HCT116 (cell line): ENCODE data around the gene FOXA1. TPM values are rescaled to one million over a fixed set of nuclear protein-coding genes. Genes with fewer than 3 reads are reported as not detected.
A peak's percentile ranks its signal among the peaks of the same experiment; 100 is the strongest.

Source experiments
- ATAC-seq: fragments of 200-7000 bp; cut with Tn5 transposase; 2 replicates; pipeline ENCODE4 v1.9.1; 2020; ENCODE audit warnings: mild to moderate bottlenecking, moderate library complexity
- BruUV-seq: library from RNA; stranded (reverse); fragments of 400-500 nt; replicated peaks from 2 replicates; lab custom pipeline; 2021; lab: Mats Ljungman, UMichigan
- CTCF ChIA-PET: fragments of 300-600 bp; sonication (Branson Sonifier 250); formaldehyde crosslinking; loops from one replicate; lab custom pipeline; 2021; ENCODE audit warnings: antibody characterized with exemption; lab: Charles Lee
- POLR2A ChIA-PET: fragments of 300-600, 350-600 bp; sonication (Branson Sonifier 250); formaldehyde crosslinking; loops from one replicate; lab custom pipeline; 2021; ENCODE audit warnings: antibody characterized with exemption; lab: Charles Lee
- RAD21 ChIA-PET, 2 experiments: fragments of 300-600 bp; sonication (Branson Sonifier 250); formaldehyde crosslinking; loops; one replicate each; lab custom pipeline; 2023; ENCODE audit warnings: low total read pairs in 2 of 2; ENCODE audit not compliant: uncharacterized antibody in 2 of 2, unreplicated experiment in 2 of 2, low non-redundant PET in 1 of 2; lab: Charles Lee
- DNase-seq: peaks from one replicate; pipeline ENCODE4 v3.0.0-alpha.2; 2010; ENCODE audit warnings: low read depth, low spot score
- H2AFZ ChIP-seq: fragments of 200-600 bp; shearing (Covaris generic), sonication (generic); 2 replicates; pipeline ENCODE4 v1.6.1; 2017; ENCODE audit warnings: low read depth, mixed run types, mixed read lengths, antibody characterized with exemption, low read length; ENCODE audit not compliant: poor library complexity, severe bottlenecking
- H3K27ac ChIP-seq: 2 replicates; pipeline ENCODE4 v1.5.1; 2012; ENCODE audit warnings: low read depth, low read length
- H3K27me3 ChIP-seq: fragments of 200-600 bp; sonication (generic); 2 replicates; pipeline ENCODE4 v1.6.1; 2016; ENCODE audit warnings: mixed run types, low read length, mixed read lengths; ENCODE audit not compliant: insufficient read depth
- H3K36me3 ChIP-seq, 2 experiments: fragments of 200-500 bp in 1 of 2; fragments of 200-600 bp in 1 of 2; sonication (Bioruptor generic) in 1 of 2; sonication (generic) in 1 of 2; 2 replicates each; pipeline versions ENCODE4 v1.5.1 to v1.6.1; 2014 to 2016; ENCODE audit warnings: low read length in 2 of 2, inconsistent platforms in 1 of 2, mixed read lengths in 1 of 2, mixed run types in 1 of 2; ENCODE audit not compliant: insufficient read depth in 2 of 2, control insufficient read depth in 1 of 2
- H3K4me1 ChIP-seq, 2 experiments: fragments of 200-600 bp in 1 of 2; sonication (generic) in 1 of 2; 2 replicates each; pipeline versions ENCODE4 v1.5.1 to v1.6.1; 2012 to 2017; ENCODE audit warnings: low read length in 2 of 2, inconsistent platforms in 1 of 2, mild to moderate bottlenecking in 1 of 2, mixed read lengths in 1 of 2, mixed run types in 1 of 2, moderate library complexity in 1 of 2; ENCODE audit not compliant: insufficient read depth in 2 of 2, control insufficient read depth in 1 of 2
- H3K4me2 ChIP-seq: fragments of 200-600 bp; sonication (generic); 2 replicates; pipeline ENCODE4 v1.6.1; 2017; ENCODE audit warnings: mixed run types, low read length, mixed read lengths
- H3K4me3 ChIP-seq, 2 experiments: fragments of 200-600 bp in 1 of 2; sonication (generic) in 1 of 2; replicated peaks in 1 of 2; 2 replicates each; pipeline ENCODE4 v1.5.1; 2011 to 2016; ENCODE audit warnings: low read length in 2 of 2, control low read depth in 1 of 2, low read depth in 1 of 2, mild to moderate bottlenecking in 1 of 2, mixed read lengths in 1 of 2, mixed run types in 1 of 2
- H3K79me2 ChIP-seq: fragments of 200-600 bp; sonication (generic); 2 replicates; pipeline ENCODE4 v1.6.1; 2017; ENCODE audit warnings: mild to moderate bottlenecking, mixed run types, low read length, moderate library complexity, mixed read lengths; ENCODE audit not compliant: insufficient read depth
- H3K9ac ChIP-seq: fragments of 200-600 bp; sonication (generic); 2 replicates; pipeline ENCODE4 v1.6.1; 2016; ENCODE audit warnings: low read length, mixed read lengths
- H3K9me2 ChIP-seq: fragments of 200-600 bp; sonication (generic), shearing (Covaris generic); 2 replicates; pipeline ENCODE4 v1.6.1; 2017; ENCODE audit warnings: mixed run types, mild to moderate bottlenecking, moderate library complexity; ENCODE audit not compliant: insufficient read depth
- H3K9me3 ChIP-seq, 2 experiments: fragments of 200-500 bp in 1 of 2; fragments of 200-600 bp in 1 of 2; sonication (Bioruptor generic) in 1 of 2; sonication (generic) in 1 of 2; 2 replicates each; pipeline ENCODE4 v1.6.1; 2014 to 2017; ENCODE audit warnings: low read length in 2 of 2, mixed read lengths in 2 of 2, inconsistent platforms in 1 of 2, low read depth in 1 of 2, mild to moderate bottlenecking in 1 of 2, mixed run types in 1 of 2, moderate library complexity in 1 of 2; ENCODE audit not compliant: control insufficient read depth in 1 of 2, insufficient read depth in 1 of 2
- H4K20me1 ChIP-seq: fragments of 200-600 bp; sonication (generic), shearing (Covaris generic); 2 replicates; pipeline ENCODE4 v1.6.1; 2017; ENCODE audit warnings: mixed run types, mild to moderate bottlenecking, moderate library complexity; ENCODE audit not compliant: insufficient read depth
- ATF3 ChIP-seq: IDR thresholded peaks from 2 replicates; pipeline ENCODE4 v1.6.1; 2012
- CTCF ChIP-seq, 3 experiments: fragments of 200-600 bp in 1 of 3; sonication (generic) in 1 of 3; IDR thresholded peaks in 2 of 3; conservative IDR thresholded peaks in 1 of 3; 2 replicates each; pipeline ENCODE4 v1.5.1; 2012 to 2017; ENCODE audit warnings: low read depth in 2 of 3, low read length in 2 of 3, antibody characterized with exemption in 1 of 3, borderline replicate concordance in 1 of 3, control low read depth in 1 of 3, mild to moderate bottlenecking in 1 of 3, mixed read lengths in 1 of 3, mixed run types in 1 of 3, moderate library complexity in 1 of 3; ENCODE audit not compliant: insufficient read depth in 1 of 3
- POLR2A ChIP-seq: IDR thresholded peaks from 2 replicates; pipeline ENCODE4 v1.7.0; 2011; ENCODE audit warnings: borderline replicate concordance; ENCODE audit not compliant: insufficient read depth, insufficient read length; ENCODE audit errors: extremely low read depth
- RAD21 ChIP-seq: IDR thresholded peaks from 2 replicates; pipeline ENCODE4 v1.6.1; 2012; ENCODE audit warnings: low read depth, mild to moderate bottlenecking
- intact Hi-C: fragments of 100-400 bp; cut with micrococcal nuclease; formaldehyde crosslinking; loops from 2 replicates; pipeline ENCODE4 v1.10.0; 2022
- total RNA-seq: library from RNA; stranded (reverse); gene quantifications from one replicate; pipeline ENCODE4 v1.2.1, GENCODE V29; 2021; ENCODE audit not compliant: unreplicated experiment

FOXA1 gene
- total RNA-seq, 1 experiment from 2014 or later = 1.3 TPM

GRCh38 chr14:37585101-37585511, 9.9 kb downstream of the FOXA1 start:
- intact Hi-C loops = no loop called here
- Histone ChIP-seq H3K27me3 (no peaks in the 10 kb centered on the region), H3K4me3 (no peak overlapping the region), H3K27ac (no peak overlapping the region), H4K20me1 (no peaks in the 10 kb centered on the region), H3K9ac (no peak overlapping the region), H3K4me2 (no peak overlapping the region), H3K9me3 (no peaks in the 10 kb centered on the region), H3K9me2 (no peaks in the 10 kb centered on the region), H2AFZ (no peak overlapping the region), H3K4me1 (peaks cover 5 to 26% of the 10 kb centered on the region in 2 experiments), H3K36me3 (no peaks in the 10 kb centered on the region), H3K79me2 (no peaks in the 10 kb centered on the region)
- ATAC-seq = no peak
- no peak for TF ChIP-seq POLR2A
- BruUV-seq = no TSS peak
- ChIA-PET RAD21 (no interaction called here), POLR2A (no interaction called here), CTCF (no interaction called here)
- DNase-seq = no peak

GRCh38 chr14:37584211-37585100, 10.6 kb downstream of the FOXA1 start:
- Histone ChIP-seq H3K27me3 (no peaks in the 10 kb centered on the region), H3K79me2 (no peaks in the 10 kb centered on the region), H3K9me2 (no peaks in the 10 kb centered on the region), H3K27ac (no peak overlapping the region), H3K4me3 (peak overlapping the region in 1 of 2 experiments; percentile 69; a peak in 2 of 4 replicates), H3K36me3 (no peaks in the 10 kb centered on the region), H3K9ac (0 out of 2 replicates have a peak overlapping the region, but pooled peaks have one; percentile 53), H3K4me1 (peaks cover 5 to 26% of the 10 kb centered on the region in 2 experiments), H3K4me2 (peak overlapping the region; percentile 93), H4K20me1 (no peaks in the 10 kb centered on the region), H2AFZ (peak overlapping the region; percentile 82), H3K9me3 (no peaks in the 10 kb centered on the region)
- no TSS peak for BruUV-seq
- ChIA-PET RAD21 (no interaction called here), CTCF (no interaction called here), POLR2A (no interaction called here)
- TF ChIP-seq CTCF (IDR thresholded peaks at IDR 0.05 in 2 of 3, conservative IDR thresholded peaks at IDR 0.05 in 1 of 3; ENCODE audit: borderline replicate concordance in 1 of 3, insufficient read depth in 1 of 3, low read depth in 2 of 3, low read length in 2 of 3) (no peak), POLR2A (no peak), RAD21 (no peak), ATF3 (no peak)
- intact Hi-C loops = no loop called here
- ATAC-seq (no peak), DNase-seq (no peak)
